HG02623 (cell line): ENCODE measurements around the gene CABLES2.
A peak's percentile ranks its signal among the peaks of the same experiment; 100 is the strongest.

Experiments
- ATAC-seq: cut with Tn5 transposase; IDR thresholded peaks from one replicate; pipeline ENCODE4 v1.9.1; 2021; ENCODE audit warnings: moderate library complexity; ENCODE audit not compliant: unreplicated experiment

Gene CABLES2

DNA sequence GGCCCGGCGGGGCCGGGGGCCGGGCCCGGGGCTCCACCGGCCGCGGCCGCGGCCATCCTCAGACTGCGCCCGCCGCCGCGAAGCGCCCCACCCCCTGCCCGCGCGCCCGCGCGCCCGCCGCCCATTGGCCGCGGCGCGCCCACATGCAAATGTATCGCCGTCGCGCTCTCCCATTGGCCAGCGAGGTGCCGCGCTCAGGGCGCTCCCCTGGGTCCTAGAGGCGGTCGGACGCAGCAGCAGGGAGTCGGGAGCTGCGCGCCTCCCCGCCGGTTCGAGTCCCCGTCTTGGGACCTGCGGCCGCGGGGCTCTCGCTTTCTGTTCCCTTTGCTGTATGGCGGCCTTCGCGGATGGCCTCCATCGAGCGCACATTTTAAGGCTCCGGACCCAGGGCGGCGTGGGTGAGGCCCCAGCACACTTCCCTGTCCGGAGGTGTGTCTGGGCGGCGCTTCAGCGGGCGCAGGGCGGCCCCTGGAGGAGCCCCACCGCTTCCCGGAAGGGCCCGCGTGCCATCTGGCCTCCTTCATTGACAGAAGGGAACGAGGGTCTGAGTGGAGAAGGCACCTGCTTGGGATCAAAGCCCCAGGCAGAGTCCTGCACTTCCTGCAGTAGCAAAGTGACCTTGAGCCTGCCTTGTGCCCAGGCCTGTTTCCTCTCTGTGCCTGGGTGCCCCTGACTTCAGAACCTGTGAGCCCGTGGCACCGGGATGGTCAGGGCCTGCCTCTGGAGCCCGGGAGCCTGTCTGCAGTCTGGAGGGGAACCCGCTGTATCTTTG, at the start of gene CABLES2:
Gene CABLES2 (minus strand): TSS at position 65 of the 772 bp plus-strand sequence. CDS start 9 bp downstream, at position 56.
- ATAC-seq, result peak; percentile 80

DNA sequence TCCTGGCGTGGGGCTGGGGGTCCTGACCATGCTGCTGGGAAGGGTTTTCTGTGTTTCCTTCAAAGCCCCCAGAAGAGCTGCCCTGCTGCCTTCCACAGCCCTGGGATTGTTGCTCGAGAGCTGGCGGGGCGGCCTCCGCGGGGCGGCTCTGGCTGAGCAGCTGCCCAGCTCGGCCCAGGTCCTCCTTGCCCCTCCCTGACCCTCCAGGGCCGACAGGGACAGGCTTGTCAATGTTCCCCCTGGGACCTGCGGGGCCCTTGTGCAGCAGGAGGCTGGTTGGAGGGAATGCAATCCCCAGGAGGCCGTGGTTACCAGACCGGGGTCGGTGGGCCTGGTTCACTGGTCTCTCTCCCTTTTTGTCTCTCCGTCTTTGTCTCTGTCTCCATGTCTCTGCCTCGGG, 48.8 kb upstream of the CABLES2 start:
- no peak for ATAC-seq

- ATAC-seq, result no peak
Observed at GRCh38 chr20:62454904-62455636, 48.0 kb upstream of the CABLES2 start.

GRCh38 chr20:62453186-62453808, 46.2 kb upstream of the CABLES2 start:
- no peak for ATAC-seq

GRCh38 chr20:62452475-62453095, 45.5 kb upstream of the CABLES2 start:
- no peak for ATAC-seq

DNA sequence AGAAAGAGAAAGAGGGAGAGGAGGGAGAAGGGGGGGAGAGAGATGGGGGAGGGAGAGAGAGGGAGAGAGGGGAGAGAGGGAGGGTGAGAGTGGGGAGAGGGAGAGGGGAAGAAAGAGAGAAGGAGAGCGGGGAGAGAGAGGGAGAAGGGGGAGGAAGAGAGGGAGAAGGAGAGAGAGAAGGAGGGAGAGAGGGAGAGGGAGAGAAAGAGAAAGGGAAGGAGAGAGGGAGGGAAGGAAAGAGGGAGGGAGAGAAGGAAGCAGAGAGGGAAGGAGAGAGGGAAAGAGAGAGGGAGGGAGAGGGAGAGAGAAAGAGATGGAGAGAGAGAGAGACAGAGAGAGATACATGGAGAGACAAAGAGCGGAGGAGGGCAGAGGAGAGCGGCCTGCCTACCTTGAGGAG, 44.9 kb upstream of the CABLES2 start:
- ATAC-seq, result no peak

- ATAC-seq, result no peak
Observed at GRCh38 chr20:62451156-62451767, 44.2 kb upstream of the CABLES2 start.

- no peak for ATAC-seq
Observed at GRCh38 chr20:62449951-62450691, 43.0 kb upstream of the CABLES2 start.

- no peak for ATAC-seq
Observed at GRCh38 chr20:62448788-62449187, 41.7 kb upstream of the CABLES2 start.

DNA sequence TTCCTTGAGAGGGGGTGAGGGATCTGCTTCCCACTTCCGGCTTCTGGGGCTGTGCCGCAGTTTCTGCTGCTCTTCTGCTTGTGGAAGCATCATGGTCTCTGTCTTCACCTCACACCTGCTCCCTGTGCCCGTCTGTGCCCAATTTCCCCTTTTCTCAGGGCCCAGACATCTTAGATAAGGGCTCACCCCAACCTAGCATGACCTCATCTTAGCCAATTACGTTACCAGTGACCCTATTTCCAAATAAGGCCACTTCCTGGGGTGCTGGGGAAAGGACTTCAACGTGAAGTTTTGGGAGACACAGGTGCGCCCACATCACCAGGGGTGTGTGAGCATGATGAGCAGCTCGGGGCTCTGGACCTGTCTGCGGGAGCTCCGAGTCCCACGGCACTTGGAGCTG, 41.0 kb upstream of the CABLES2 start:
- no peak for ATAC-seq

GRCh38 chr20:62446888-62447869, 40.1 kb upstream of the CABLES2 start:
- no peak for ATAC-seq

- ATAC-seq, result no peak
Observed at GRCh38 chr20:62446481-62446880, 39.4 kb upstream of the CABLES2 start.

DNA sequence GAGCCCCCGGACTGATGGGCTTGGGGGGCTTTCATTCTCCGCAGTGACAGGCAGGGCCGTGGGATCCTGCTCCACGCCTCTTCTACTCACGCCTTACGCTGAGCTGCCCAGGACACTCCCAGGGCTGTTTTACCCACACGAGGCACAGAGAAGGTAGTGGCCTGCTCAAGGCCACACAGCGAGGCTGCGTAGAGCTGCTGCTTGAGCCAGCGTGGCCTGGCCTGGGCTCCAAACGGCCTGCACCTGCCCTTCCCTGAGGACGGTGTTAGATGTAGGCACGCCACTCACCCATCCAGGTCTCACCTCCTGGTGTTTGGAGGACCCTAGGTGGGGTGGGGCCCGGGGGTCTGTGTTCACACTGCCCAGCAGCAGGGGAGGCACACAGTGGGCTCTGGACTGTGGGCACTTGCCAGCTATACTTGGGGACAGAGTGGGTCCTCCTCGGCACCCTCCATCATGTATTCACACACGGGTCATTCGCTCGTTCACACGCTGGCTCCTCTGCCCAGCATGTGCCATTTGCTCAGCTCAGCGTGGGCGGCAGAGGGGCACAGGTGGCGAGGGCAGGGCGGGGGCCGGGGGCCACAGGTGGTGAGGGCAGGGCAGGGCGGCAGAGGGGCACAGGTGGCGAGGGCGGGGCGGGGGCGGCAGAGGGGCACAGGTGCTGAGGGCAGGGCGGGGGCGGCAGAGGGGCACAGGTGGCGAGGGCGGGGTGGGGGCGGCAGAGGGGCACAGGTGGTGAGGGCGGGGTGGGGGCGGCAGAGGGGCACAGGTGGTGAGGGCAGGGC, 38.7 kb upstream of the CABLES2 start:
- ATAC-seq, result no peak

GRCh38 chr20:62444286-62444685, 37.2 kb upstream of the CABLES2 start:
- ATAC-seq, result no peak

DNA sequence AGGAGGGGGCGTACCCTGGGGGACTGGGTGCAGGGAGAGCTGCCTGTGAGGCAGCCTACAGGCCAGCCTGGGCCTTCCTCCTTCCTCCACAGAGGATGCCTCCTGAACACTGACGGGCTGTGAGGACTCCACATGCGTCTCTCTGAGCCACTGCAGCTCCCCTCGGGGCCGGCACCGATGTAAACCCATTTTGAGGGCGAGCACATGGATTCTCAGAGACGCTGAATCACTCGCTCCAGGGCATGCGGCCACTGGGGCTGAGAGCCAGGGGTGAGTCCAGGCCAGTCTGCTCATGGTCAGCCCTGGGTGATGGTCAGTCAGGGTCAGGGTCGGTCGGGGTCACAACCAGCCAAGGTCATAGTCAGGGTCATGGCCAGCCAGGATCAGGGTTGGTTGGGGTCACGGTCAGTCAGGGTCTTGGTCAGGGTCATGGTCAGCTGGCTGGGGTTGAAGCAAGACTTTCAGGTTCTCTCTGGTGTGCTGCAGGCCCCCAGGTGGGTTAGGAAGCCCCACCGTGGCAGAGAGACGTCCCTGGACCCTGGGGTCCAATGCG, 35.0 kb upstream of the CABLES2 start:
- no peak for ATAC-seq

- no peak for ATAC-seq
Observed at GRCh38 chr20:62439218-62439617, 32.1 kb upstream of the CABLES2 start.

DNA sequence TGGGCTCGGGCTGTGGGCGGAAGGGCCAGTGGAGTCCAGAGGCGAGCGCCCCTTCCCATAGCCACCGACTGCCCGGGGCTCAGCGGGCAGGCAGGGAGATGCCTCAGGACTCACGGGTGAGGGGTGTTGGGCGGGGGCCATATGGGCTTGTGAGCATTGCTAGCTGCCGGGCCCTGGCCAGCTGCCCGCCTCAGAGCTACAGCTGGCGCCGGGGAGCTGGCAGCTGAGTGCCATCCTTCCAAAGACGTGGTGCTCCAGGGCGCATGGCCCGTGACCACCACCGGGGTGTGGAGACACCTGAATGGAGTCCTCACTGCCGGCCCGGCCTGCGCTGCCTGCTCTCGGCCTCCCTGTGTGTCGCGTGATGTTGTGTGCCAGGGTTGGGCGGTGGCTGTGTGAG, 30.8 kb upstream of the CABLES2 start:
- ATAC-seq, result no peak

DNA sequence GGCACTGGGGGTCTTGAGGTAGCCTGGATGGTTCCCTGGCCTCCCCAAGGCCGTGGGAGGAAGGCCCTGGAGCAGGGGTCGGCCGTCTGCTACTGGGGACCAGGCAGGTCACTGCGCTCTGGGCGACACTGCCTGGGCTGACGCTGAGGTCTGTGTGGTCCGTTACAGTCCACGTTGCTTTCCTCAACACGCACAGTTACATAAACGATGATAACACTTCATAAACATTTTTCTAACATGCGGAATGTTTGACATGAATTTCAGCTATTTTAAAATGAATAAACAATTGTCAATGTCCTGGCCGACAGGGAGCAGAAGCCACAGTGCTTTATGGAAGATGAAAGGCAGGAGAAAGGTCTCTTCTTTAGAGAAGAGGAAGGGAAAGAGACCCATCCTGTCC, 30.4 kb upstream of the CABLES2 start:
- ATAC-seq, result no peak
